HCT116 (cell line): ENCODE results near the gene NR6A1.

Source experiments
- EZH2 ChIP-seq: fragments of 200-600 bp; sonication (generic); IDR thresholded peaks from 2 replicates; pipeline ENCODE4 v1.6.1; 2017; ENCODE audit warnings: antibody characterized with exemption, mixed run types
- EZH2phosphoT487 ChIP-seq: fragments of 200-600 bp; IDR thresholded peaks from 2 replicates; pipeline ENCODE4 v1.6.1; 2018; ENCODE audit warnings: antibody characterized with exemption, borderline replicate concordance
- JUND ChIP-seq: IDR thresholded peaks from 2 replicates; pipeline ENCODE4 v1.6.1; 2012
- POLR2A ChIP-seq: IDR thresholded peaks from 2 replicates; pipeline ENCODE4 v1.7.0; 2011; ENCODE audit warnings: borderline replicate concordance; ENCODE audit not compliant: insufficient read depth, insufficient read length; ENCODE audit errors: extremely low read depth
- POLR2AphosphoS5 ChIP-seq: IDR thresholded peaks from 2 replicates; pipeline ENCODE4 v1.6.1; 2011; ENCODE audit warnings: mild to moderate bottlenecking, low read depth, low read length, moderate library complexity
- SIN3A ChIP-seq: IDR thresholded peaks from 2 replicates; pipeline ENCODE4 v1.6.1; 2012; ENCODE audit warnings: low read depth
- ZFX ChIP-seq: fragments of 450-650 bp; IDR thresholded peaks from 2 replicates; pipeline ENCODE4 v1.6.1; 2017
- ZNF274 ChIP-seq: fragments of 200-500 bp; sonication (Bioruptor generic); IDR thresholded peaks from 2 replicates; pipeline ENCODE4 v1.6.1; 2014; ENCODE audit warnings: mild to moderate bottlenecking, low read depth, low read length, inconsistent platforms
- TF ChIP-seq, protein P1 (sequence below), 3 experiments: fragments of 200-600 bp in 1 of 3; sonication (generic) in 1 of 3; IDR thresholded peaks in 2 of 3; conservative IDR thresholded peaks in 1 of 3; 2 replicates each; pipeline ENCODE4 v1.5.1; 2012 to 2017; ENCODE audit warnings: low read depth in 2 of 3, low read length in 2 of 3, antibody characterized with exemption in 1 of 3, borderline replicate concordance in 1 of 3, control low read depth in 1 of 3, mild to moderate bottlenecking in 1 of 3, mixed read lengths in 1 of 3, mixed run types in 1 of 3, moderate library complexity in 1 of 3; ENCODE audit not compliant: insufficient read depth in 1 of 3
- TF ChIP-seq, protein P2 (sequence below): IDR thresholded peaks from 2 replicates; pipeline ENCODE4 v1.6.1; 2012; ENCODE audit warnings: low read depth
- TF ChIP-seq, protein P3 (sequence below): IDR thresholded peaks from 2 replicates; pipeline ENCODE4 v1.6.1; 2011; ENCODE audit warnings: mild to moderate bottlenecking, low read length, moderate library complexity; ENCODE audit not compliant: insufficient replicate concordance; ENCODE audit errors: extremely low read depth
- TF ChIP-seq, protein P4 (sequence below): IDR thresholded peaks from 2 replicates; pipeline ENCODE4 v1.6.1; 2012

DNA sequence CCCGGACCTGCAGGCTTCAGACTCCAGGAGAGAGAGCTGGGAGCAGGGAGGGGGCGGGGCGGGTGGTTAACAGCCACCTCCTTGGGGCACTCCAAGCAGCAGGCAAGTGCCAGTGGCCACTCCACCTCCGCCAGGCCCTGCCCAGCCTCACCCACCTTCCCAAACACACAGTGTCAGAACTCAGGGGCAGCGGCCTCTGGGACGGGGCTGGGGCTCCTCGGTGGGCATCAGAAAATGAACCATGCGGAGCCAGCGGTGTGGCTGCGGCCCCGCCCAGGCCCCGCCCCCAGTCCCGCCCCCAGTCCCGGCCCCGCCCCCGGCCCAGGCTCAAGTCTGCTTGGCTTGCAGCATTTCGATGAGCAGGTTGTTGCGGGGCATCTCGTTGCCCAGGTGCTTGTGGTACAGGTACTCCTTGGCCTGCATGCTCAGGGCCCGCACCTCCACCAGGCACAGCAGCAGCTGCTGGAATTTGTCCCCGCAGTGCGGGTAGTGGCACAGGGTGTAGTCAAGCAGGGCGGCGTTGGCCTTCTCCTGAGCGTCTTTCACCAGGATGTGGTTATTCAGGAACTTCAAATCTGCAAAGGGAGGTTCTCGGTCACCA, 288.6 kb downstream of the NR6A1 start:
- no peak for TF ChIP-seq SIN3A
- TF ChIP-seq ZNF274 = no peak
- TF ChIP-seq POLR2A = no peak
- TF ChIP-seq JUND = no peak
- TF ChIP-seq, protein P1, sequence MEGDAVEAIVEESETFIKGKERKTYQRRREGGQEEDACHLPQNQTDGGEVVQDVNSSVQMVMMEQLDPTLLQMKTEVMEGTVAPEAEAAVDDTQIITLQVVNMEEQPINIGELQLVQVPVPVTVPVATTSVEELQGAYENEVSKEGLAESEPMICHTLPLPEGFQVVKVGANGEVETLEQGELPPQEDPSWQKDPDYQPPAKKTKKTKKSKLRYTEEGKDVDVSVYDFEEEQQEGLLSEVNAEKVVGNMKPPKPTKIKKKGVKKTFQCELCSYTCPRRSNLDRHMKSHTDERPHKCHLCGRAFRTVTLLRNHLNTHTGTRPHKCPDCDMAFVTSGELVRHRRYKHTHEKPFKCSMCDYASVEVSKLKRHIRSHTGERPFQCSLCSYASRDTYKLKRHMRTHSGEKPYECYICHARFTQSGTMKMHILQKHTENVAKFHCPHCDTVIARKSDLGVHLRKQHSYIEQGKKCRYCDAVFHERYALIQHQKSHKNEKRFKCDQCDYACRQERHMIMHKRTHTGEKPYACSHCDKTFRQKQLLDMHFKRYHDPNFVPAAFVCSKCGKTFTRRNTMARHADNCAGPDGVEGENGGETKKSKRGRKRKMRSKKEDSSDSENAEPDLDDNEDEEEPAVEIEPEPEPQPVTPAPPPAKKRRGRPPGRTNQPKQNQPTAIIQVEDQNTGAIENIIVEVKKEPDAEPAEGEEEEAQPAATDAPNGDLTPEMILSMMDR (IDR thresholded peaks at IDR 0.05 in 2 of 3, conservative IDR thresholded peaks at IDR 0.05 in 1 of 3; ENCODE audit: borderline replicate concordance in 1 of 3, insufficient read depth in 1 of 3, low read depth in 2 of 3, low read length in 2 of 3) = no peak
- TF ChIP-seq, protein P2, sequence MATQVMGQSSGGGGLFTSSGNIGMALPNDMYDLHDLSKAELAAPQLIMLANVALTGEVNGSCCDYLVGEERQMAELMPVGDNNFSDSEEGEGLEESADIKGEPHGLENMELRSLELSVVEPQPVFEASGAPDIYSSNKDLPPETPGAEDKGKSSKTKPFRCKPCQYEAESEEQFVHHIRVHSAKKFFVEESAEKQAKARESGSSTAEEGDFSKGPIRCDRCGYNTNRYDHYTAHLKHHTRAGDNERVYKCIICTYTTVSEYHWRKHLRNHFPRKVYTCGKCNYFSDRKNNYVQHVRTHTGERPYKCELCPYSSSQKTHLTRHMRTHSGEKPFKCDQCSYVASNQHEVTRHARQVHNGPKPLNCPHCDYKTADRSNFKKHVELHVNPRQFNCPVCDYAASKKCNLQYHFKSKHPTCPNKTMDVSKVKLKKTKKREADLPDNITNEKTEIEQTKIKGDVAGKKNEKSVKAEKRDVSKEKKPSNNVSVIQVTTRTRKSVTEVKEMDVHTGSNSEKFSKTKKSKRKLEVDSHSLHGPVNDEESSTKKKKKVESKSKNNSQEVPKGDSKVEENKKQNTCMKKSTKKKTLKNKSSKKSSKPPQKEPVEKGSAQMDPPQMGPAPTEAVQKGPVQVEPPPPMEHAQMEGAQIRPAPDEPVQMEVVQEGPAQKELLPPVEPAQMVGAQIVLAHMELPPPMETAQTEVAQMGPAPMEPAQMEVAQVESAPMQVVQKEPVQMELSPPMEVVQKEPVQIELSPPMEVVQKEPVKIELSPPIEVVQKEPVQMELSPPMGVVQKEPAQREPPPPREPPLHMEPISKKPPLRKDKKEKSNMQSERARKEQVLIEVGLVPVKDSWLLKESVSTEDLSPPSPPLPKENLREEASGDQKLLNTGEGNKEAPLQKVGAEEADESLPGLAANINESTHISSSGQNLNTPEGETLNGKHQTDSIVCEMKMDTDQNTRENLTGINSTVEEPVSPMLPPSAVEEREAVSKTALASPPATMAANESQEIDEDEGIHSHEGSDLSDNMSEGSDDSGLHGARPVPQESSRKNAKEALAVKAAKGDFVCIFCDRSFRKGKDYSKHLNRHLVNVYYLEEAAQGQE = no peak
- TF ChIP-seq, protein P3, sequence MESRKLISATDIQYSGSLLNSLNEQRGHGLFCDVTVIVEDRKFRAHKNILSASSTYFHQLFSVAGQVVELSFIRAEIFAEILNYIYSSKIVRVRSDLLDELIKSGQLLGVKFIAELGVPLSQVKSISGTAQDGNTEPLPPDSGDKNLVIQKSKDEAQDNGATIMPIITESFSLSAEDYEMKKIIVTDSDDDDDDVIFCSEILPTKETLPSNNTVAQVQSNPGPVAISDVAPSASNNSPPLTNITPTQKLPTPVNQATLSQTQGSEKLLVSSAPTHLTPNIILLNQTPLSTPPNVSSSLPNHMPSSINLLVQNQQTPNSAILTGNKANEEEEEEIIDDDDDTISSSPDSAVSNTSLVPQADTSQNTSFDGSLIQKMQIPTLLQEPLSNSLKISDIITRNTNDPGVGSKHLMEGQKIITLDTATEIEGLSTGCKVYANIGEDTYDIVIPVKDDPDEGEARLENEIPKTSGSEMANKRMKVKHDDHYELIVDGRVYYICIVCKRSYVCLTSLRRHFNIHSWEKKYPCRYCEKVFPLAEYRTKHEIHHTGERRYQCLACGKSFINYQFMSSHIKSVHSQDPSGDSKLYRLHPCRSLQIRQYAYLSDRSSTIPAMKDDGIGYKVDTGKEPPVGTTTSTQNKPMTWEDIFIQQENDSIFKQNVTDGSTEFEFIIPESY = no peak
- TF ChIP-seq, protein P4, sequence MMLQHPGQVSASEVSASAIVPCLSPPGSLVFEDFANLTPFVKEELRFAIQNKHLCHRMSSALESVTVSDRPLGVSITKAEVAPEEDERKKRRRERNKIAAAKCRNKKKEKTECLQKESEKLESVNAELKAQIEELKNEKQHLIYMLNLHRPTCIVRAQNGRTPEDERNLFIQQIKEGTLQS = no peak
- no peak for TF ChIP-seq EZH2
- TF ChIP-seq EZH2phosphoT487 = no peak
- TF ChIP-seq ZFX = no peak
- TF ChIP-seq POLR2AphosphoS5 = no peak
